HG03280 (cell line): ENCODE results near the gene GAS6.

Experiments
- ATAC-seq: cut with Tn5 transposase; IDR thresholded peaks from one replicate; pipeline ENCODE4 v1.9.1; 2021; ENCODE audit warnings: mild to moderate bottlenecking, moderate library complexity; ENCODE audit not compliant: unreplicated experiment

Gene GAS6

GRCh38 chr13:113888701-113889330, 24.9 kb upstream of the GAS6 start:
- ATAC-seq = no peak

GRCh38 chr13:113887700-113888201, 23.9 kb upstream of the GAS6 start:
- ATAC-seq = no peak

- ATAC-seq = no peak
Measured at GRCh38 chr13:113886561-113887112, 22.8 kb upstream of the GAS6 start.

- ATAC-seq = no peak
Measured at GRCh38 chr13:113884821-113885220, 20.9 kb upstream of the GAS6 start.

- ATAC-seq = no peak
Measured at GRCh38 chr13:113883921-113884804, 20.3 kb upstream of the GAS6 start.

- ATAC-seq = no peak
Measured at GRCh38 chr13:113883314-113883811, 19.5 kb upstream of the GAS6 start.

GRCh38 chr13:113882716-113883115, 18.8 kb upstream of the GAS6 start:
- ATAC-seq = no peak

GRCh38 chr13:113882267-113882630, 18.4 kb upstream of the GAS6 start:
- ATAC-seq = no peak

GRCh38 chr13:113881614-113882266, 17.9 kb upstream of the GAS6 start:
- ATAC-seq = no peak

GRCh38 chr13:113880651-113881611, 17.1 kb upstream of the GAS6 start:
- ATAC-seq = no peak

GRCh38 chr13:113879494-113880360, 15.9 kb upstream of the GAS6 start:
- ATAC-seq = no peak

- no peak for ATAC-seq
Measured at GRCh38 chr13:113879017-113879416, 15.1 kb upstream of the GAS6 start.

- no peak for ATAC-seq
Measured at GRCh38 chr13:113877149-113877990, 13.5 kb upstream of the GAS6 start.

GRCh38 chr13:113876346-113877148, 12.7 kb upstream of the GAS6 start:
- no peak for ATAC-seq

GRCh38 chr13:113875837-113876281, 12.0 kb upstream of the GAS6 start:
- ATAC-seq = no peak

- ATAC-seq = no peak
Measured at GRCh38 chr13:113875429-113875815, 11.5 kb upstream of the GAS6 start.
